Stimulated activated CD4-positive, alpha-beta T cell treated with anti-CD3 and anti-CD28 coated beads, Interleukin-1b, Interleukin-23, amount 100 ng/mL, for 24 hours (primary cell): ENCODE results near the gene RO60.
A peak's percentile ranks its signal among the peaks of the same experiment; 100 is the strongest.

Experiments
- DNase-seq, 4 experiments: peaks; one replicate each; pipeline ENCODE4 v3.0.0-alpha.2; 2020; ENCODE audit warnings: low read depth in 4 of 4, low spot score in 1 of 4

RO60 gene

DNA sequence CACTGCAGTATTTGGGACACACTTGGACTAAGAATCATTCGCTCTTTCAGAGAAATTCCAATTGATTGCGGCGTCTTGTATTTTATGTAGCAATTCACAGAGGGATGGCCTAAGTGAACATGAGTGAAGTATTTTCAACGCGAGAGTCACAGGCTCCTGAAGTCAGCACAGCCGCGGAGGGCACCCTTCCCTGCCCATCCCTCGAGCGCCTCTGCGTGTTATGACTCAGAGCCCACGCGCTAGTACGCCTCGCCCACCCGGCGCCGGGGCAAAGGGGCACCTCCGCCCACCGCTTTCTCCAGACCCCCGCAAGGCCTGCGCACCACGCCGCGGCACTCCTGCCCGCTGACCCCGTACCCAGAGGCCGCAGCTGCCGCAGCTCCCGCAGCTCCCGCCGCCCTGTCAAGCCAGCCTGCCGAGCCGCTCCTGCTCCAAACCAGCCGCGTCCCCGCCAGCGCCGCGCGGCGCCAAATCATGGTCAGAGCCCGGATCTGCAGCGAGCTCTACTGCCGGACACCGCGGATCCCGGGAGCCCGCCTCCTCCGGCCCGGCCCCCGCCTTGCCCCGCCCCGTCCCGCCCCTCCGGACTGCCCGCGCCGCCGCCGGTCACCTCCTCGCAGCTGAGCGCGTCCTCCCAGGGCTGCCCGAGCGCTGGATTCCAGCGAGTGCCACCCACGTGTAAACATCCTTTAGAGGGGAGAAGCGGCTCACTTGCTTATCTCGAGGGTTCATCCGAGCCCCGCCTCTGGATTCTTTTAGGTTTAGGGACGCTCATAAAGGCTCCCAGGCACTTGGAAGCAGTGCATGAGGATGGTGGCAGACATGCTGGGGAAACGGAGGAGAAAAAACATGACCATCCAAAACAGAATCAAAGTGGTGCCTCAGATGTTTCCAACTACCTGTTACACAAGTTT is 45.8 kb downstream of the RO60 start, which contains the start of gene GLRX2:
TSS of gene GLRX2 (minus strand) at position 508 of the 914 bp plus-strand sequence. CDS start at position 476, 32 bp downstream.
- DNase-seq = peak; percentile 16 to 54 (median 38)

DNA sequence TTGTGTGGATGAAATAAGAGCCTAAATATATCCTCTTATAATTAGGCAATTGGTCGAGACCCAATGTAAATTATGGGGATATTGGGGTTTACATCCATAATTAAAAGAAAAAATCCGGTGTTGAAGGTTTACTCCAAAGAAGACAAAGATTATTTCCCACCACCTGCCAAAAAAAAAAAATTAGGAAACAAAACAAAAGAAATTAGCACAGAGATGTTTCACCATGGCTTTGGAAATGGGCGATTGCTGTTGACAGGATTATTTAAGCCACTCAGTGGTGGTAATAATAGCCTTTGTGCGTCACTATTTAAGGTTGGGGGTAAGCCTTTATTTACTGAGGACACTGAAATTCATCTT is 46.4 kb downstream of the RO60 start:
- DNase-seq = no peak

DNA sequence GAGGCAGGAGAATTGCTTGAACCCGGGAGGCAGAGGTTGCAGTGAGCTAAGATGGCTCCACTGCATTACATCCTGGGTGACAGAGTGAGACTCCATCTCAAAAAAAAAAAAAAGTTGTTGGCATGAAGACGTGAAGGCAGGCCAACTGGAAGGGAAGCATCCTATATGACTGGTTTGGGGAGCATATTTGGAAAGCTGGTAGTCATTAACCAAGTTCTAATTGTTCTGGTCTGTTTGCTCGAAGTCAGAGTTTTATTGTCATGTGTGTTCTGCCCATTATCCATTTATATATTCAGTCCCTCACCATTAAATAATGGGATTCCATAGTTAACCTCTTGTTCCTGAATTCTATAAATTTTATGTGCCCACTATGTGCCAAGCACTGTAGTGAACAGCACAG is 49.1 kb downstream of the RO60 start:
- DNase-seq = no peak
